CD14-positive monocyte (primary cell): ENCODE results near the gene PDCD2L. TPM values are rescaled to one million over a fixed set of nuclear protein-coding genes. Genes with fewer than 3 reads are reported as not detected.

Experiments used
- DNase-seq, 3 donors: peaks; one replicate each; pipeline ENCODE4 v3.0.0-alpha.2; 2011 to 2022
- H2AFZ ChIP-seq: 2 replicates; pipeline ENCODE4 v1.6.0; 2012; ENCODE audit warnings: mild to moderate bottlenecking, low read depth, low read length, inconsistent platforms; ENCODE audit not compliant: insufficient read depth, poor library complexity, severe bottlenecking
- H3K27ac ChIP-seq, 2 donors: 1 replicate in 1 of 2; 2 replicates in 1 of 2; pipeline ENCODE4 v1.5.1; 2012 to 2013; ENCODE audit warnings: low read length in 2 of 2, control low read depth in 1 of 2, inconsistent platforms in 1 of 2, low read depth in 1 of 2, mild to moderate bottlenecking in 1 of 2
- H3K27me3 ChIP-seq, 2 donors: one replicate each; pipeline versions ENCODE4 v1.6.0 to v1.6.1; 2011 to 2013; ENCODE audit warnings: low read length in 2 of 2; ENCODE audit not compliant: control insufficient read depth in 2 of 2, insufficient read depth in 2 of 2
- H3K36me3 ChIP-seq, 2 donors: replicated peaks in 1 of 2; 1 replicate in 1 of 2; 2 replicates in 1 of 2; pipeline versions ENCODE4 v1.5.1 to v1.6.1; 2012 to 2013; ENCODE audit warnings: low read length in 2 of 2, control low read depth in 1 of 2, inconsistent platforms in 1 of 2, mild to moderate bottlenecking in 1 of 2; ENCODE audit not compliant: insufficient read depth in 2 of 2, control insufficient read depth in 1 of 2
- H3K4me1 ChIP-seq, 2 donors: 1 replicate in 1 of 2; 2 replicates in 1 of 2; pipeline versions ENCODE4 v1.5.1 to v1.6.1; 2012 to 2013; ENCODE audit warnings: low read length in 2 of 2, control low read depth in 1 of 2, inconsistent platforms in 1 of 2, mild to moderate bottlenecking in 1 of 2, moderate library complexity in 1 of 2; ENCODE audit not compliant: insufficient read depth in 2 of 2, control insufficient read depth in 1 of 2
- H3K4me2 ChIP-seq: replicated peaks from 2 replicates; pipeline ENCODE3; 2012; ENCODE audit warnings: low read length, moderate library complexity, mild to moderate bottlenecking; ENCODE audit not compliant: poor library complexity, severe bottlenecking; ENCODE audit errors: extremely low read depth
- H3K4me3 ChIP-seq, 3 experiments: fragments of 200-600 bp in 1 of 3; sonication (generic) in 1 of 3; replicated peaks in 1 of 3; 1 replicate in 2 of 3; 2 replicates in 1 of 3; pipeline ENCODE4 v1.5.1; 2011 to 2013; ENCODE audit warnings: low read length in 3 of 3, mild to moderate bottlenecking in 3 of 3, control low read depth in 2 of 3, low read depth in 2 of 3, inconsistent platforms in 1 of 3, moderate library complexity in 1 of 3
- H3K79me2 ChIP-seq: 2 replicates; pipeline ENCODE4 v1.6.0; 2012; ENCODE audit warnings: mild to moderate bottlenecking, control low read depth, inconsistent platforms, low read length, moderate library complexity; ENCODE audit not compliant: insufficient read depth
- H3K9ac ChIP-seq: 2 replicates; pipeline ENCODE4 v1.6.0; 2017; ENCODE audit warnings: low read length, mild to moderate bottlenecking; ENCODE audit not compliant: insufficient read depth, poor library complexity, severe bottlenecking
- H3K9me3 ChIP-seq, 2 donors: replicated peaks in 1 of 2; 1 replicate in 1 of 2; 2 replicates in 1 of 2; pipeline versions ENCODE4 v1.5.1 to v1.6.1; 2012 to 2013; ENCODE audit warnings: low read length in 2 of 2, control low read depth in 1 of 2; ENCODE audit not compliant: control insufficient read depth in 1 of 2, insufficient read depth in 1 of 2
- H4K20me1 ChIP-seq: 2 replicates; pipeline ENCODE4 v1.6.0; 2012; ENCODE audit warnings: mild to moderate bottlenecking, low read length, control low read depth, moderate library complexity; ENCODE audit not compliant: insufficient read depth
- H3K27ac Mint-ChIP-seq, 7 donors: one replicate each; pipeline ENCODE4 v1.8.0; 2020; ENCODE audit warnings: mild to moderate bottlenecking in 7 of 7, mixed read lengths in 7 of 7, moderate library complexity in 6 of 7, inconsistent platforms in 2 of 7
- H3K27me3 Mint-ChIP-seq, 3 donors: one replicate each; pipeline ENCODE4 v1.8.0; 2021 to 2022; ENCODE audit warnings: low read depth in 3 of 3, mild to moderate bottlenecking in 3 of 3, mixed read lengths in 3 of 3, moderate library complexity in 3 of 3, inconsistent platforms in 1 of 3
- H3K36me3 Mint-ChIP-seq, 2 donors: one replicate each; pipeline ENCODE4 v1.8.0; 2020; ENCODE audit warnings: mixed read lengths in 2 of 2, inconsistent platforms in 1 of 2, mild to moderate bottlenecking in 1 of 2
- H3K4me1 Mint-ChIP-seq: one replicate; pipeline ENCODE4 v1.8.0; 2020; ENCODE audit warnings: mild to moderate bottlenecking, mixed read lengths
- H3K4me3 Mint-ChIP-seq, 2 donors: one replicate each; pipeline ENCODE4 v1.8.0; 2020; ENCODE audit warnings: mild to moderate bottlenecking in 2 of 2, mixed read lengths in 2 of 2, moderate library complexity in 1 of 2
- H3K9me3 Mint-ChIP-seq, 7 donors: one replicate each; pipeline ENCODE4 v1.8.0; 2020 to 2022; ENCODE audit warnings: mixed read lengths in 7 of 7, mild to moderate bottlenecking in 6 of 7, moderate library complexity in 6 of 7, inconsistent platforms in 2 of 7
- CTCF ChIP-seq: fragments of 200-600 bp; IDR thresholded peaks from one replicate; pipeline ENCODE4 v1.8.0; 2022; ENCODE audit warnings: antibody characterized with exemption, mild to moderate bottlenecking
- WGBS: methylation state at CpG from one replicate; pipeline ENCODE4 v1.1.5; 2013; ENCODE audit warnings: missing lambda C conversion rate; ENCODE audit not compliant: insufficient coverage; 5-methylcytosine and 5-hydroxymethylcytosine counted together
- intact Hi-C, 2 donors: fragments of 100-400 bp; cut with micrococcal nuclease; formaldehyde crosslinking; loops; one replicate each; pipeline versions ENCODE4 v1.15.0 to v1.15.1; 2023
- polyA plus RNA-seq, 3 donors: library from polyadenylated mRNA; depleted of rRNA in 1 of 3; unstranded in 2 of 3; stranded (reverse) in 1 of 3; fragments of 300-500 nt in 2 of 3; fragments of >200 nt in 1 of 3; fragmentation: Illumina TruSeq in 2 of 3; gene quantifications; 1 replicate in 2 of 3; 2 replicates in 1 of 3; pipeline ENCODE4 v1.2.3, GENCODE V29; 2012 to 2021

The PDCD2L gene
- polyA plus RNA-seq, 3 donors = 3.1 to 5.0 (median 4.9) TPM

GRCh38 chr19:34356875-34357274 lies 47.3 kb upstream of the PDCD2L start:
- H3K36me3 ChIP-seq = no peaks in the 10 kb centered on the region
- WGBS = 100% methylated on average over 4 of the region's 4 CpGs
- Mint-ChIP-seq H3K4me1 (peaks cover 17% of the 10 kb centered on the region), H3K27ac (no peak overlapping the region), H3K36me3 (peaks cover 4 to 7% of the 10 kb centered on the region in 2 donors), H3K9me3 (no peaks in the 10 kb centered on the region), H3K27me3 (peaks cover 0 to 3% (median 2%) of the 10 kb centered on the region in 3 donors), H3K4me3 (no peak overlapping the region)
- H3K27ac ChIP-seq = no peak overlapping the region
- no peak overlapping the region for H2AFZ ChIP-seq
- no peak overlapping the region for H3K4me2 ChIP-seq
- no peaks in the 10 kb centered on the region for H3K27me3 ChIP-seq
- intact Hi-C loops = no loop called here
- no peaks in the 10 kb centered on the region for H3K9me3 ChIP-seq
- no peak overlapping the region for H3K9ac ChIP-seq
- no peak for TF ChIP-seq CTCF
- no peak for DNase-seq
- no peaks in the 10 kb centered on the region for H3K79me2 ChIP-seq
- H4K20me1 ChIP-seq = no peaks in the 10 kb centered on the region
- H3K4me3 ChIP-seq = no peak overlapping the region
- H3K4me1 ChIP-seq = peaks cover 12 to 18% of the 10 kb centered on the region in 2 donors

GRCh38 chr19:34357431-34357830 lies 46.8 kb upstream of the PDCD2L start:
- no peaks in the 10 kb centered on the region for H3K9me3 Mint-ChIP-seq
- no peaks in the 10 kb centered on the region for H3K36me3 ChIP-seq
- no peak overlapping the region for H2AFZ ChIP-seq
- no peak overlapping the region for H3K4me3 ChIP-seq
- no peak overlapping the region for H3K9ac ChIP-seq
- no peaks in the 10 kb centered on the region for H4K20me1 ChIP-seq
- no CpG with 5 or more reads among the region's 4 CpGs for WGBS
- no peaks in the 10 kb centered on the region for H3K27me3 ChIP-seq
- DNase-seq = no peak
- H3K4me1 Mint-ChIP-seq = peaks cover 17% of the 10 kb centered on the region
- H3K36me3 Mint-ChIP-seq = peaks cover 2 to 6% of the 10 kb centered on the region in 2 donors
- H3K4me3 Mint-ChIP-seq = no peak overlapping the region
- H3K4me1 ChIP-seq = peaks cover 12 to 18% of the 10 kb centered on the region in 2 donors
- H3K79me2 ChIP-seq = no peaks in the 10 kb centered on the region
- H3K4me2 ChIP-seq = no peak overlapping the region
- TF ChIP-seq CTCF = no peak
- H3K9me3 ChIP-seq = no peaks in the 10 kb centered on the region
- peaks cover 0 to 3% (median 2%) of the 10 kb centered on the region in 3 donors for H3K27me3 Mint-ChIP-seq
- no peak overlapping the region for H3K27ac Mint-ChIP-seq
- no peak overlapping the region for H3K27ac ChIP-seq
- intact Hi-C loops = no loop called here
